Measurements from ENCODE around the gene GNAL. TPM values are rescaled to one million over a fixed set of nuclear protein-coding genes. Genes with fewer than 3 reads are reported as not detected.
A peak's percentile ranks its signal among the peaks of the same experiment; 100 is the strongest.

The GNAL gene
- total RNA-seq, 1 donor from 2014 or later, result 26.8 TPM

GRCh38 chr18:11668441-11669169 lies 20.5 kb upstream of the GNAL start:
- DNase-seq (ENCODE audit: low spot score), result no peak
- Histone ChIP-seq H4K20me1 (ENCODE audit: low read depth) (no peaks in the 10 kb centered on the region), H3K4me2 (peak overlapping the region; percentile 5), H3F3A (ENCODE audit: low read depth) (no peaks in the 10 kb centered on the region), H3K36me3 (no peaks in the 10 kb centered on the region), H2AFZ (replicated peaks) (peak overlapping the region; percentile 82), H3K4me3 (no peak overlapping the region), H3K9ac (no peak overlapping the region), H3K79me2 (ENCODE audit: low read depth) (no peaks in the 10 kb centered on the region), H3K27me3 (no peaks in the 10 kb centered on the region), H3K27ac (no peak overlapping the region), H3K9me3 (ENCODE audit: low read depth) (no peaks in the 10 kb centered on the region), H3K4me1 (peaks cover 17% of the 10 kb centered on the region)
- Mint-ChIP-seq H3K27ac (peak overlapping the region; percentile 35), H3K9me3 (no peaks in the 10 kb centered on the region), H3K4me1 (peaks cover 15% of the 10 kb centered on the region), H3K27me3 (ENCODE audit: insufficient read depth, low read depth) (peaks cover 10% of the 10 kb centered on the region), H3K4me3 (no peak overlapping the region), H3K36me3 (no peaks in the 10 kb centered on the region)
- no peak for TF ChIP-seq CTCF (IDR thresholded peaks at IDR 0.05)
- no peak for TF ChIP-seq EZH2phosphoT487 (IDR thresholded peaks at IDR 0.05)

- Histone ChIP-seq H3K27me3 (no peaks in the 10 kb centered on the region), H3K9ac (no peak overlapping the region), H3F3A (ENCODE audit: low read depth) (no peaks in the 10 kb centered on the region), H4K20me1 (ENCODE audit: low read depth) (no peaks in the 10 kb centered on the region), H3K27ac (no peak overlapping the region), H3K4me3 (no peak overlapping the region), H2AFZ (replicated peaks) (peak overlapping the region; percentile 82), H3K36me3 (no peaks in the 10 kb centered on the region), H3K4me2 (no peak overlapping the region), H3K9me3 (ENCODE audit: low read depth) (no peaks in the 10 kb centered on the region), H3K79me2 (ENCODE audit: low read depth) (no peaks in the 10 kb centered on the region), H3K4me1 (peaks cover 17% of the 10 kb centered on the region)
- peak overlapping the region; percentile 35 for H3K27ac Mint-ChIP-seq
- no peaks in the 10 kb centered on the region for H3K36me3 Mint-ChIP-seq
- H3K4me3 Mint-ChIP-seq, result no peak overlapping the region
- peaks cover 15% of the 10 kb centered on the region for H3K4me1 Mint-ChIP-seq
- H3K9me3 Mint-ChIP-seq, result no peaks in the 10 kb centered on the region
- TF ChIP-seq EZH2phosphoT487 (IDR thresholded peaks at IDR 0.05), result no peak
- no peak for TF ChIP-seq CTCF (IDR thresholded peaks at IDR 0.05)
- TF ChIP-seq EZH2 (IDR thresholded peaks at IDR 0.05), result no peak
- DNase-seq (ENCODE audit: low spot score), result no peak
- H3K27me3 Mint-ChIP-seq (ENCODE audit: insufficient read depth, low read depth), result peaks cover 10% of the 10 kb centered on the region
Observed at GRCh38 chr18:11669271-11669947, 19.7 kb upstream of the GNAL start.

- TF ChIP-seq EZH2 (IDR thresholded peaks at IDR 0.05) (no peak), EZH2phosphoT487 (IDR thresholded peaks at IDR 0.05) (no peak), CTCF (IDR thresholded peaks at IDR 0.05) (no peak)
- no peak overlapping the region for H3K27ac Mint-ChIP-seq
- Histone ChIP-seq H3K36me3 (no peaks in the 10 kb centered on the region), H3K9me3 (ENCODE audit: low read depth) (no peaks in the 10 kb centered on the region), H3K27me3 (no peaks in the 10 kb centered on the region), H3K79me2 (ENCODE audit: low read depth) (no peaks in the 10 kb centered on the region), H3K4me1 (peaks cover 17% of the 10 kb centered on the region), H3K4me3 (no peak overlapping the region), H3F3A (ENCODE audit: low read depth) (no peaks in the 10 kb centered on the region), H3K9ac (no peak overlapping the region), H4K20me1 (ENCODE audit: low read depth) (no peaks in the 10 kb centered on the region), H3K4me2 (no peak overlapping the region), H2AFZ (replicated peaks) (no peak overlapping the region), H3K27ac (no peak overlapping the region)
- H3K4me1 Mint-ChIP-seq, result peaks cover 15% of the 10 kb centered on the region
- DNase-seq (ENCODE audit: low spot score), result no peak
- no peaks in the 10 kb centered on the region for H3K9me3 Mint-ChIP-seq
- no peak overlapping the region for H3K4me3 Mint-ChIP-seq
- H3K36me3 Mint-ChIP-seq, result no peaks in the 10 kb centered on the region
- H3K27me3 Mint-ChIP-seq (ENCODE audit: insufficient read depth, low read depth), result peaks cover 13% of the 10 kb centered on the region
Observed at GRCh38 chr18:11669948-11670275, 19.2 kb upstream of the GNAL start.

All from neural progenitor cell (in vitro differentiated cells).